ENCODE results near the gene CHMP2B.

The CHMP2B gene

DNA sequence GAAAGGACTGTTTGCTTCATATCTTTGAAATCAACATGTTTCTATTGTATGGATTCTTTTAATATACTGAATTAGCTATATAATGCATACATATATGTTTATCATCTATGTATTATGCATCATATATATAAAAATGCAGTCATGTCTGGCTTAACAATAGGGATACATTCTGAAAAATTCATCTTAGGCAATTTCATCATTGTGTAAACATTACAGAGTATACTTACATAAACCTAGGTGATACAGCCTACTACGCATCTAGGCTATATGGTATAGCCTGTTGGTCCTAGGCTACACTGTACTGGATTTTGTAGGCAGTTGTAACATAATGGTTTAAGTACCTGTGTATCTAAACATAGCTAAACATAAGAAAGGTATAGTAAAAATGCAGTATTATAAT, 21.7 kb downstream of the CHMP2B start:
- H3K4me1 ChIP-seq, result peaks cover 0 to 11% (median 2%) of the 10 kb centered on the region in 4 donors
- no peaks in the 10 kb centered on the region for H3K27me3 ChIP-seq
- no peak overlapping the region for H3K27ac ChIP-seq
- intact Hi-C loops (cut with DNase I; ENCODE audit: low total_unique reads), result no loop called here
- no peak for DNase-seq
- H3K4me3 ChIP-seq, result no peak overlapping the region
- H3K9me3 ChIP-seq, result no peaks in the 10 kb centered on the region
- TF ChIP-seq, protein P1, sequence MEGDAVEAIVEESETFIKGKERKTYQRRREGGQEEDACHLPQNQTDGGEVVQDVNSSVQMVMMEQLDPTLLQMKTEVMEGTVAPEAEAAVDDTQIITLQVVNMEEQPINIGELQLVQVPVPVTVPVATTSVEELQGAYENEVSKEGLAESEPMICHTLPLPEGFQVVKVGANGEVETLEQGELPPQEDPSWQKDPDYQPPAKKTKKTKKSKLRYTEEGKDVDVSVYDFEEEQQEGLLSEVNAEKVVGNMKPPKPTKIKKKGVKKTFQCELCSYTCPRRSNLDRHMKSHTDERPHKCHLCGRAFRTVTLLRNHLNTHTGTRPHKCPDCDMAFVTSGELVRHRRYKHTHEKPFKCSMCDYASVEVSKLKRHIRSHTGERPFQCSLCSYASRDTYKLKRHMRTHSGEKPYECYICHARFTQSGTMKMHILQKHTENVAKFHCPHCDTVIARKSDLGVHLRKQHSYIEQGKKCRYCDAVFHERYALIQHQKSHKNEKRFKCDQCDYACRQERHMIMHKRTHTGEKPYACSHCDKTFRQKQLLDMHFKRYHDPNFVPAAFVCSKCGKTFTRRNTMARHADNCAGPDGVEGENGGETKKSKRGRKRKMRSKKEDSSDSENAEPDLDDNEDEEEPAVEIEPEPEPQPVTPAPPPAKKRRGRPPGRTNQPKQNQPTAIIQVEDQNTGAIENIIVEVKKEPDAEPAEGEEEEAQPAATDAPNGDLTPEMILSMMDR (IDR thresholded peaks at IDR 0.05), result no peak
- peaks cover 23 to 52% (median 41%) of the 10 kb centered on the region in 3 donors for H3K36me3 ChIP-seq

DNA sequence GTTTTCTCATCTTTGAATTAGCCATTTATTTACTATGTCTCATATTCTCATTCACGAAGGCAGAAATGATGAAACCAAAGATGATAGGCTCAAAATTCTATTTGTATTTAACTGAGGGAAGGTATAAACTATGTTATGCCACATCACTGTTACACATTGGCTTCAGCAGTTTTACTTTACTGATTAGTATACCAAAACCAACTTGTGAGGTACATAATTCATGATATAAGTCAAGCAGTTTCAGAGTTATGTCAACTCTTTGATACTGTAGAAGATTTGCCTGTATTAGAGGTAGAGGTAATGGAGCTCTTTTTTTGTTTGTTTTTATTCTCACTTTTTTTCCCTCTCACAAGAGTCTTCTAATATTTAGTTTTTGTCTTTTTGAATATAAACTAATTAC, 22.9 kb downstream of the CHMP2B start:
- Histone ChIP-seq H3K4me3 (no peak overlapping the region), H3K27ac (no peak overlapping the region), H3K27me3 (no peaks in the 10 kb centered on the region), H3K4me1 (peaks cover 0 to 11% (median 2%) of the 10 kb centered on the region in 4 donors), H3K36me3 (peaks cover 33 to 60% (median 53%) of the 10 kb centered on the region in 3 donors), H3K9me3 (no peaks in the 10 kb centered on the region)
- intact Hi-C loops (cut with DNase I; ENCODE audit: low total_unique reads), result no loop called here
- no peak for DNase-seq
- TF ChIP-seq, protein P1 (IDR thresholded peaks at IDR 0.05), result no peak

DNA sequence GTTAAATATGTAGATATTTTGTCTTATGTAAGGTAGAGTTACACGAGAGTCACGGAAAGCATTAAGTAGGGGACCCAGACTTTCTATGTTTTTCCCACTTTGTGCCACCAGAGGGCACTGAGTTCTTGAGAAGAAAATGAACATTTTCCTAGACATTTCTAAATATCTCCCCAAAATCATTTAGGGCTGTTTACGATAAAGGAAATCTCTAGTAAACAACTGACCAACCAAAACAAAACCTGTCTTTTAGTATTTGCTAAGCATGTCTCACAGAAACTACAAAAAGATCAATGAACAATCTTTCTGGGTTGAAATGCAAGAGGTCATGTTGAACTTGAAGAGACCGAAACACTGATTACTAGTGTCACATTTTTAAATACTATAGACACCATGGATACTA, 33.2 kb downstream of the CHMP2B start:
- TF ChIP-seq, protein P1 (IDR thresholded peaks at IDR 0.05), result peak; percentile 51 to 56
- intact Hi-C loops (cut with DNase I; ENCODE audit: low total_unique reads), result no loop called here
- DNase-seq, result peak in 1 of 2 donors; percentile 40

DNA sequence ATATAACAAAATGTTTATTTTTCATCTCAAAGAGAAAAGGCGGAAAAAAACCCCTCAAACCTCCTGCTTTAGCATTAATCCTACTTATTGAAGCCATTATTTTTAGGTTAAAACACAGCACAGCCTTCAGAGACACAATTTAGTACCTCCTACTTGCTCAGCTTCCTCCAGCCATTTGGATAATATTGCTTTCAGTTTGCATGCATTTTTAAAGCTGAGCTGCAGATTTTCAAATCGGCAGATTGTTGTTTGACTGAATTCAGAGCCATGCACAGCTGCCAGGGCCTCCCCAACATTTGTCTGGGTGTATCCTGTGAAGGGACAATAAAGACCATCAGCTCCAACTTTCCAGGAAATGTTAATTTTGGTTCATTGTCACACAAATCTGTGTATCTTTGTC, 34.8 kb downstream of the CHMP2B start:
- Histone ChIP-seq H3K9me3 (no peaks in the 10 kb centered on the region), H3K36me3 (no peaks in the 10 kb centered on the region)
- intact Hi-C loops (cut with DNase I; ENCODE audit: low total_unique reads), result no loop called here

More for the DNA sequence above, 33.2 kb downstream of the CHMP2B start:
- no peaks in the 10 kb centered on the region for H3K4me1 ChIP-seq
- H3K27ac ChIP-seq, result no peak overlapping the region
- no peaks in the 10 kb centered on the region for H3K27me3 ChIP-seq
- H3K36me3 ChIP-seq, result peaks cover 7 to 11% (median 8%) of the 10 kb centered on the region in 3 donors
- H3K9me3 ChIP-seq, result no peaks in the 10 kb centered on the region
- H3K4me3 ChIP-seq, result no peak overlapping the region

DNA sequence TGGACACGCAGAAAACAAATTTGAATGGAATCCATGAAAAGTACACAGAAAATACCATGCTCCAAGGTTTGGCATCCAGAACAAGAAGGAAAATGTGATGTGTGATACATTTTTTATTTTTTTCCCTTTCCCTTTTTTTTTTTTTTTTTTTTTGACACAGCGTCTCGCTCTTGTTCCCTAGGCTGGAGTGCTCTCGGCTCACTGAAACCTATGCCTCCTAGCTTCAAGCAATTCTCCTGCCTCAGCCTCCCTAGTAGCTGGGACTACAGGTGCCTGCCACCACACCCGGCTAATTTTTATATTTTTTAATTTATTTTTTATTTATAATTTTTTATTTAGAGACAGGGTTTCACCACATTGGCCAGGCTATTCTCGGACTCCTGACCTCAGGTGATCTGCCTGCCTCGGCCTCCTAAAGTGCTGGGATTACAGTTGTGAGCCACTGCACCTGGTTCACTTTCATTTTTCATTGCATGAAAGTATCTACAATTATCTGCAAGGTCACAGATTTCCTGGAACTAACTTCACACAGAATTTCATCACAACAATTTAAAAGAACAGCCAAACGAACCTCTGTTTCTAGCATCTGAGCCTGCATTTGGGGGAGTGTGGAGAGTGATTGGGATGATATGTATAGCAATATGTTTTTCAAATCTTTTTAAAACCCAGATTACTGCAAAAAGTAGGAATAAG, 41.0 kb downstream of the CHMP2B start:
- Histone ChIP-seq H3K4me1 (no peaks in the 10 kb centered on the region), H3K27ac (no peak overlapping the region), H3K9me3 (no peaks in the 10 kb centered on the region), H3K4me3 (no peak overlapping the region), H3K36me3 (no peaks in the 10 kb centered on the region), H3K27me3 (no peaks in the 10 kb centered on the region)
- TF ChIP-seq, protein P1 (IDR thresholded peaks at IDR 0.05), result no peak
- DNase-seq, result no peak
- intact Hi-C loops (cut with DNase I; ENCODE audit: low total_unique reads), result no loop called here

More for the DNA sequence above, 34.8 kb downstream of the CHMP2B start:
- H3K4me3 ChIP-seq, result no peak overlapping the region
- no peaks in the 10 kb centered on the region for H3K4me1 ChIP-seq
- TF ChIP-seq, protein P1 (IDR thresholded peaks at IDR 0.05), result no peak
- no peaks in the 10 kb centered on the region for H3K27me3 ChIP-seq
- H3K27ac ChIP-seq, result no peak overlapping the region
- no peak for DNase-seq

Measured in tibial artery (tissue), 4 donors.